Hepatocyte (in vitro differentiated cells): Measurements from ENCODE around the gene USH2A. TPM values are rescaled to one million over a fixed set of nuclear protein-coding genes. Genes with fewer than 3 reads are reported as not detected.

Source experiments
- DNase-seq: peaks from one replicate; pipeline ENCODE4 v3.0.0-alpha.2; 2016; ENCODE audit warnings: low spot score
- H2AFZ ChIP-seq: fragments of 200-600 bp; sonication (generic); 2 replicates; pipeline ENCODE4 v1.6.0; 2016; ENCODE audit warnings: antibody characterized with exemption, mild to moderate bottlenecking
- H3K27ac ChIP-seq: fragments of 200-600 bp; sonication (generic); 2 replicates; pipeline ENCODE4 v1.5.1; 2016; ENCODE audit warnings: mild to moderate bottlenecking
- H3K27me3 ChIP-seq: fragments of 200-600 bp; sonication (generic); 2 replicates; pipeline ENCODE4 v1.6.1; 2016
- H3K36me3 ChIP-seq: fragments of 200-600 bp; sonication (generic); replicated peaks from 2 replicates; pipeline ENCODE4 v1.5.1; 2016; ENCODE audit warnings: low read depth; ENCODE audit not compliant: insufficient read depth
- H3K4me1 ChIP-seq: fragments of 200-600 bp; sonication (generic); 2 replicates; pipeline ENCODE4 v1.5.1; 2016; ENCODE audit warnings: mild to moderate bottlenecking, moderate library complexity; ENCODE audit not compliant: insufficient read depth
- H3K4me2 ChIP-seq: fragments of 200-600 bp; sonication (generic); 2 replicates; pipeline ENCODE4 v1.6.0; 2016
- H3K4me3 ChIP-seq: fragments of 200-600 bp; sonication (generic); 2 replicates; pipeline ENCODE4 v1.5.1; 2016; ENCODE audit warnings: mild to moderate bottlenecking
- H3K79me2 ChIP-seq: fragments of 200-600 bp; sonication (generic); 2 replicates; pipeline ENCODE4 v1.6.0; 2017; ENCODE audit warnings: mild to moderate bottlenecking
- H3K9me2 ChIP-seq: fragments of 200-600 bp; sonication (generic); replicated peaks from 2 replicates; pipeline ENCODE4 v1.6.0; 2017; ENCODE audit warnings: mild to moderate bottlenecking; ENCODE audit not compliant: insufficient read depth
- H3K9me3 ChIP-seq: fragments of 200-600 bp; sonication (generic); 2 replicates; pipeline ENCODE4 v1.5.1; 2016; ENCODE audit warnings: low read depth, mild to moderate bottlenecking
- H4K20me1 ChIP-seq: fragments of 200-600 bp; sonication (generic); 2 replicates; pipeline ENCODE4 v1.6.0; 2016; ENCODE audit warnings: mild to moderate bottlenecking; ENCODE audit not compliant: insufficient read depth, poor library complexity, severe bottlenecking
- EZH2 ChIP-seq: fragments of 200-600 bp; sonication (generic); IDR thresholded peaks from 2 replicates; pipeline ENCODE4 v1.6.1; 2016; ENCODE audit warnings: antibody characterized with exemption, mild to moderate bottlenecking, borderline replicate concordance
- EZH2phosphoT487 ChIP-seq: fragments of 200-600 bp; sonication (generic); IDR thresholded peaks from one replicate; pipeline ENCODE4 v1.6.1; 2018; ENCODE audit warnings: antibody characterized with exemption, mild to moderate bottlenecking, low read depth, moderate library complexity; ENCODE audit not compliant: unreplicated experiment, severe bottlenecking
- WGBS: methylation state at CpG from one replicate; pipeline ENCODE4 v1.1.6; 2016; ENCODE audit warnings: low lambda C conversion rate; ENCODE audit errors: missing lambda C conversion rate; 5-methylcytosine and 5-hydroxymethylcytosine counted together
- polyA plus RNA-seq: library from polyadenylated mRNA; unstranded; fragments of >200 nt; fragmentation: Nextera tagmentation; extraction: Ambion mirVana; gene quantifications from 2 replicates; pipeline ENCODE4 v1.2.1, GENCODE V29; 2016
- total RNA-seq: library from RNA; depleted of rRNA; stranded (reverse); fragments of >200 nt; gene quantifications from 2 replicates; pipeline ENCODE4 v1.2.3, GENCODE V29; 2014
- TF ChIP-seq, protein P1 (sequence below): fragments of 200-600 bp; sonication (generic); IDR thresholded peaks from 2 replicates; pipeline ENCODE4 v1.5.1; 2016; ENCODE audit warnings: antibody characterized with exemption, mild to moderate bottlenecking; ENCODE audit not compliant: poor library complexity

Gene USH2A
- total and polyA plus RNA-seq, 2 experiments from 2014 or later = 0.07 TPM; not detected in 1

DNA sequence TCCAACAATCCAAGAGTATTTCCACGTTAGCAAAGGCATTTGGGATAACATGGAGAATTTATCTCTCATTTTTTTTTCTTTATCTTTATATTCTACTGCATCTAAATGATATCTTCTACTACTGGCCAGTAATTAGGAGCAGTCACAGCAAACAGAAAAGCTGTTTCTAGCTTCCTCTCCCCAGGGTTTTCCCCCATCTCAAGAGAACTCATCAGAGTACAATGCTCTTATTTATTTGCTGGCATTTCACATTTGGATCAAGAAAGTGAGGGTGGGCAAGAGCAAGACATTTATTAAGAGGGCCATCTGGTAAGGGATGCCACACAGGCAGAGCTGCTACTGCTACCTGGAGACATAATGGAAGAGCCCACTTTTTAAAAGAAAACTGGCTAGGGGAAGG is 368.2 kb downstream of the USH2A start:
- Histone ChIP-seq H3K4me2 (no peak overlapping the region), H3K27ac (no peak overlapping the region), H3K27me3 (no peaks in the 10 kb centered on the region), H3K9me2 (no peaks in the 10 kb centered on the region), H3K79me2 (no peaks in the 10 kb centered on the region), H3K4me1 (no peaks in the 10 kb centered on the region), H2AFZ (no peak overlapping the region), H4K20me1 (no peaks in the 10 kb centered on the region), H3K9me3 (no peaks in the 10 kb centered on the region), H3K36me3 (no peaks in the 10 kb centered on the region), H3K4me3 (no peak overlapping the region)
- WGBS = 79% methylated on average over 1 of the region's 1 CpG
- DNase-seq = no peak
- TF ChIP-seq EZH2phosphoT487 = no peak
- TF ChIP-seq, protein P1, sequence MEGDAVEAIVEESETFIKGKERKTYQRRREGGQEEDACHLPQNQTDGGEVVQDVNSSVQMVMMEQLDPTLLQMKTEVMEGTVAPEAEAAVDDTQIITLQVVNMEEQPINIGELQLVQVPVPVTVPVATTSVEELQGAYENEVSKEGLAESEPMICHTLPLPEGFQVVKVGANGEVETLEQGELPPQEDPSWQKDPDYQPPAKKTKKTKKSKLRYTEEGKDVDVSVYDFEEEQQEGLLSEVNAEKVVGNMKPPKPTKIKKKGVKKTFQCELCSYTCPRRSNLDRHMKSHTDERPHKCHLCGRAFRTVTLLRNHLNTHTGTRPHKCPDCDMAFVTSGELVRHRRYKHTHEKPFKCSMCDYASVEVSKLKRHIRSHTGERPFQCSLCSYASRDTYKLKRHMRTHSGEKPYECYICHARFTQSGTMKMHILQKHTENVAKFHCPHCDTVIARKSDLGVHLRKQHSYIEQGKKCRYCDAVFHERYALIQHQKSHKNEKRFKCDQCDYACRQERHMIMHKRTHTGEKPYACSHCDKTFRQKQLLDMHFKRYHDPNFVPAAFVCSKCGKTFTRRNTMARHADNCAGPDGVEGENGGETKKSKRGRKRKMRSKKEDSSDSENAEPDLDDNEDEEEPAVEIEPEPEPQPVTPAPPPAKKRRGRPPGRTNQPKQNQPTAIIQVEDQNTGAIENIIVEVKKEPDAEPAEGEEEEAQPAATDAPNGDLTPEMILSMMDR = no peak
- TF ChIP-seq EZH2 = no peak

GRCh38 chr1:216054600-216054999 is 368.6 kb downstream of the USH2A start:
- Histone ChIP-seq H3K4me3 (no peak overlapping the region), H3K4me2 (no peak overlapping the region), H3K27me3 (no peaks in the 10 kb centered on the region), H4K20me1 (no peaks in the 10 kb centered on the region), H3K9me2 (no peaks in the 10 kb centered on the region), H3K4me1 (no peaks in the 10 kb centered on the region), H2AFZ (no peak overlapping the region), H3K36me3 (no peaks in the 10 kb centered on the region), H3K27ac (no peak overlapping the region), H3K79me2 (no peaks in the 10 kb centered on the region), H3K9me3 (no peaks in the 10 kb centered on the region)
- 82% methylated on average over 7 of the region's 7 CpGs for WGBS
- DNase-seq = no peak
- TF ChIP-seq EZH2 (no peak), EZH2phosphoT487 (no peak)
- TF ChIP-seq, protein P1 = no peak

DNA sequence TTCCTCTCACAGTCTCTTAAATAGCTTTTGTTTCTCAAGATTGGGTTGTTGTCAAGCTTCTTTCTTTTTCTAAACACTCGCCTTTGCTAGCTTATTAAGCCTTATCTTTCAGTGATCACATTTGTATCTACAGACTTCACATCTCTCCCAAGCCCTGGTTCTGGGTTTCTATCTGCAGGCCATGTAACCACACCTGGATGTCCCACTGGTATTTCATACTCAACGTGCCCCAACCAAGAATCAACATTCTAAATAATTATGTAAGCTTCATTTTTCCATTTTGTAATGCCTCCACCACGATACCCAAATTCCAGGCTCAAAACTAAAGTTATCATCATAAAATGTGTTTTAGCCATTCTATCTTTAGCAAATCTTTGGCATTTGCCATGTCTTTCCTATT is 372.2 kb downstream of the USH2A start:
- Histone ChIP-seq H3K9me3 (no peaks in the 10 kb centered on the region), H3K4me3 (no peak overlapping the region), H3K36me3 (no peaks in the 10 kb centered on the region), H3K4me2 (no peak overlapping the region), H3K79me2 (no peaks in the 10 kb centered on the region), H2AFZ (no peak overlapping the region), H3K27me3 (no peaks in the 10 kb centered on the region), H3K27ac (no peak overlapping the region), H3K4me1 (no peaks in the 10 kb centered on the region), H4K20me1 (no peaks in the 10 kb centered on the region), H3K9me2 (no peaks in the 10 kb centered on the region)
- TF ChIP-seq EZH2 (no peak), EZH2phosphoT487 (no peak)
- TF ChIP-seq, protein P1 = no peak
- DNase-seq = no peak
- 75% methylated on average over 3 of the region's 3 CpGs for WGBS
